Motor neuron (in vitro differentiated cells): ENCODE measurements around the gene PAX7. TPM values are rescaled to one million over a fixed set of nuclear protein-coding genes. Genes with fewer than 3 reads are reported as not detected.

ENCODE experiments used
- ATAC-seq, 8 experiments: fragments of 200-7000 bp; cut with Tn5 transposase; replicated peaks in 6 of 8; 2 replicates each; pipeline ENCODE4 v1.8.0; 2021; ENCODE audit warnings: mild to moderate bottlenecking in 8 of 8, moderate library complexity in 8 of 8
- H3K27ac ChIP-seq, 2 donors: fragments of 250-450 bp; sonication (Bioruptor Pico); 2 replicates each; pipeline ENCODE4 v1.9.0; 2021; ENCODE audit warnings: antibody characterized with exemption in 2 of 2, mild to moderate bottlenecking in 2 of 2, moderate library complexity in 1 of 2
- H3K4me1 ChIP-seq, 2 donors: fragments of 250-450 bp; sonication (Bioruptor Pico); replicated peaks in 1 of 2; 2 replicates each; pipeline ENCODE4 v1.6.1; 2021; ENCODE audit warnings: antibody characterized with exemption in 2 of 2, mild to moderate bottlenecking in 2 of 2, moderate library complexity in 1 of 2
- H3K4me3 ChIP-seq, 5 donors: fragments of 250-450 bp; sonication (Bioruptor Pico); 2 replicates each; pipeline ENCODE4 v1.9.0; 2021; ENCODE audit warnings: antibody characterized with exemption in 5 of 5, mild to moderate bottlenecking in 5 of 5, moderate library complexity in 4 of 5
- WGBS, 10 experiments: fragments of 450-650 bp; shearing (Covaris generic); methylation state at CpG; one replicate each; pipeline ENCODE4 v1.0.0; 2022; 5-methylcytosine and 5-hydroxymethylcytosine counted together
- in situ Hi-C, 9 experiments: fragments of 400-800 bp; cut with MboI; loops; one replicate each; pipeline ENCODE4 v1.15.0; 2021; ENCODE audit warnings: low sequenced_read_pairs in 9 of 9, low pct_unique_long_range_greater_than_20kb in 2 of 9; ENCODE audit not compliant: unreplicated experiment in 9 of 9
- total RNA-seq, 8 experiments: library from RNA; unstranded; fragments of 300-600 nt; gene quantifications; 2 replicates each; pipeline versions ENCODE4 v1.2.3 to v1.2.4, GENCODE V29; 2022

Gene PAX7
- total RNA-seq, 8 experiments from 2014 or later: 0.05 to 0.76 (median 0.18) TPM; not detected in 1

- H3K4me3 ChIP-seq: no peak overlapping the region
- no peak overlapping the region for H3K27ac ChIP-seq
- ATAC-seq: no peak
- in situ Hi-C loops: no loop called here
- peaks cover 0 to 2% of the 10 kb centered on the region in 2 donors for H3K4me1 ChIP-seq
- WGBS, 10 experiments: 44 to 94% (median 84%) methylated on average over 2 to 3 of the region's 3 CpGs; no CpG with 5 or more reads in 4 of the 10 experiments
These were observed 166.3 kb downstream of the PAX7 start for GRCh38 chr1:18796950-18797349.

Other genes with a start within 250 kb of the PAX7 start
- gene KLHDC7A, start 149.9 kb upstream of the PAX7 start, total RNA-seq: under 1 TPM; 0.14 to 0.85 (median 0.18) TPM
- gene TAS1R2, start 228.8 kb downstream of the PAX7 start, total RNA-seq: under 1 TPM in 4 of 8 experiments, not detected in 4; 0.10 to 0.31 (median 0.21) TPM